ENCODE results near the gene FRY.

FRY gene

DNA sequence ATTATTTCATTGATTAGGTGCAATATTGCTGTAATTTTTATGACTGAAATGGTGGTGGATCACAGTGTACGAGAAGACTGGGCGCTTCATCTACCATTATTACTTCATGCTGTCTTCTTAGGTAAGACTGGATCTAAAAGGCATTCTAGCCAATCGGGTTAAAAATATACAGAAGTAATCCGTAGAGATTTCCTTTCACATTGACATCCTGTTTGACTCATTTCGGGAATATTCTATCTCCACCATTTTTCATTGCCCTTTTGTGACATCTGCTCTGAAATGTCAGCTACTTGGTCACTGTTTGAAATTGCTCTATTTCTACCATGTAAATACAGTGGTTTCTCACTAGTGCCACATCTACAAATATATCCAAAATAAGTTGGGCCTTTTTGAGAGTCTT, 193.3 kb downstream of the FRY start:
- TF ChIP-seq, protein P1, sequence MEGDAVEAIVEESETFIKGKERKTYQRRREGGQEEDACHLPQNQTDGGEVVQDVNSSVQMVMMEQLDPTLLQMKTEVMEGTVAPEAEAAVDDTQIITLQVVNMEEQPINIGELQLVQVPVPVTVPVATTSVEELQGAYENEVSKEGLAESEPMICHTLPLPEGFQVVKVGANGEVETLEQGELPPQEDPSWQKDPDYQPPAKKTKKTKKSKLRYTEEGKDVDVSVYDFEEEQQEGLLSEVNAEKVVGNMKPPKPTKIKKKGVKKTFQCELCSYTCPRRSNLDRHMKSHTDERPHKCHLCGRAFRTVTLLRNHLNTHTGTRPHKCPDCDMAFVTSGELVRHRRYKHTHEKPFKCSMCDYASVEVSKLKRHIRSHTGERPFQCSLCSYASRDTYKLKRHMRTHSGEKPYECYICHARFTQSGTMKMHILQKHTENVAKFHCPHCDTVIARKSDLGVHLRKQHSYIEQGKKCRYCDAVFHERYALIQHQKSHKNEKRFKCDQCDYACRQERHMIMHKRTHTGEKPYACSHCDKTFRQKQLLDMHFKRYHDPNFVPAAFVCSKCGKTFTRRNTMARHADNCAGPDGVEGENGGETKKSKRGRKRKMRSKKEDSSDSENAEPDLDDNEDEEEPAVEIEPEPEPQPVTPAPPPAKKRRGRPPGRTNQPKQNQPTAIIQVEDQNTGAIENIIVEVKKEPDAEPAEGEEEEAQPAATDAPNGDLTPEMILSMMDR (IDR thresholded peaks at IDR 0.05; ENCODE audit: control extremely low read depth, extremely low read depth, low read depth, missing control alignments) = no peak
- ChIA-PET CTCF (interaction anchor here (1.0 to 2.6 kb wide), 3 partner anchors 9 to 21 kb away, joined by 4 to 12 read pairs (median 12); no protein-coding TSS in a partner anchor), POLR2A (no interaction called here)
- DNase-seq (ENCODE audit: extremely low spot score) = no peak

DNA sequence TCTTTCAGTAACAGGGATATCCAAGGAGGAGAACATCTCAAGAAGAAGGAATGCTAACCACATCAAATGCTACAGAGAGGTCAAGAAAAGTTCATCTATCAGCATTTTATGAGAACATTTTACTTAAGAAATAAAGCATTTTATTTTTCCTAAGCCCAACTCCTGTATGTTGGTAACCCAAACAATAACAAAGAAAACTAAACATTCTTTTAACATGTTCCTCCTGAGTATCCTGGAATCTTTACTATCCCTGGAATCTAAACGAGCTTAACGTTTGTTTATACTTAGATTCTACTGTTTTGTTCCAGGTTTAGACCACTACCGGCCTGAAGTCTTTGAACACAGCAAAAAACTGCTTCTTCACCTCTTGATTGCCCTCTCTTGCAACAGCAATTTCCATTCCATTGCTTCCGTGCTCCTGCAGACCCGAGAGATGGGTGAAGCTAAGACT, 193.9 kb downstream of the FRY start:
- DNase-seq (ENCODE audit: extremely low spot score) = no peak
- CTCF ChIA-PET = interaction anchor here (2.2 to 2.6 kb wide), 2 partner anchors 10 to 20 kb away, joined by 12 read pairs; no protein-coding TSS in a partner anchor
- TF ChIP-seq, protein P1 (IDR thresholded peaks at IDR 0.05; ENCODE audit: control extremely low read depth, extremely low read depth, low read depth, missing control alignments) = no peak
- POLR2A ChIA-PET = no interaction called here

DNA sequence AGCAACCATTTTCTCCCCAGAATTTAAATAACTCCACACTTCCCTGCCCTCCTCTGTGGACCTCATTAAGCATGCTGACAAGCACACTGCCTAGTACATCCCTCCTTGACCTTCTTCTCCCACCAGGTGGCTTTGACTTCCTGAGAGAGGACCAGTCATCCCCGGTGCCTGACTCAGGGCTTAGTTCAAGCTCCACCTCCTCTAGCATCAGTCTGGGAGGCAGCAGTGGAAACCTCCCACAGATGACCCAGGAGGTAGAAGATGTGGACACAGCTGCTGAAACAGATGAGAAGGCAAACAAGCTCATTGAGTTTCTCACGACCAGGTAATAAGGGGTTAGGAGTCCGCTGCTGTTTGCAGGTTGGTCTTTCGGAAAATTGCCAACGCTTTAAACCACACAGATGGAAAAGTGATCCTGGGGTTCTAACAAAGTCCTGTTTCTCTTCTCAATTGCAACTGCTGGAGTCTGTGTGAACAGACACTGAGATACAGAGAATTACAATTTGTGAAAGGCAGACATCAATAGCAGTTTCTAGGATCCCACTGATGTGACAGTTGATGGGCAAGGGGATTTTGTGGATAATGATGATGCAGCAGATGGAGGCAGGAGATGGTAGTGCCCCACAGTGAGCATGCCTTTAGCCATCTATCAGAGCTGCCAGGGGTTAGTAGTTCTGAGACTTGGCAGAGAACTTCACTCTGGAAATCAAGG, 196.9 kb downstream of the FRY start:
- CTCF ChIA-PET = interaction anchor here (0.9 to 1.9 kb wide), 4 partner anchors 10 to 40 kb away, joined by 3 to 5 read pairs (median 5); no protein-coding TSS in a partner anchor
- POLR2A ChIA-PET = no interaction called here
- no peak for DNase-seq (ENCODE audit: extremely low spot score)
- TF ChIP-seq, protein P1 (IDR thresholded peaks at IDR 0.05; ENCODE audit: control extremely low read depth, extremely low read depth, low read depth, missing control alignments) = no peak

DNA sequence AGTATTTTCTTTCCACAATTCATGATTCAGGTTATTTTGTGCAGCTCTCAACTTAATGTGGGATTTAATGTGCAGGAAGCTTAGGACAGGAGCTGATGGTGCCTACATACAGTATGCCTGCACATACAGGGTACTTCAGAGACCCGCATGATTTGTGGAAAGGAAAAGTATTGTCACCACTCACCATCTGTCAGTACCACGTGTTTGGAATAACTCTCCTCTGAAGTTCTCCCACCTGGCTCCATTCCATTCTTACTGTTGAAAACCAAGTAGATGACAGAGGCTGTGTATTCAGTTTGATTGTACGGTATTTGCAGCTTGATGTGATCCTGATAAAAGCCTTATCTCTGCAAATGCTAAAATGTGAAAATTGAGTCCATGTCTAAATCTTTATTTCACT, 197.9 kb downstream of the FRY start:
- CTCF ChIA-PET = interaction anchor here (0.9 to 1.9 kb wide), 4 partner anchors 11 to 39 kb away, joined by 3 to 5 read pairs (median 5); no protein-coding TSS in a partner anchor
- no peak for DNase-seq (ENCODE audit: extremely low spot score)
- POLR2A ChIA-PET = no interaction called here
- TF ChIP-seq, protein P1 (IDR thresholded peaks at IDR 0.05; ENCODE audit: control extremely low read depth, extremely low read depth, low read depth, missing control alignments) = no peak

DNA sequence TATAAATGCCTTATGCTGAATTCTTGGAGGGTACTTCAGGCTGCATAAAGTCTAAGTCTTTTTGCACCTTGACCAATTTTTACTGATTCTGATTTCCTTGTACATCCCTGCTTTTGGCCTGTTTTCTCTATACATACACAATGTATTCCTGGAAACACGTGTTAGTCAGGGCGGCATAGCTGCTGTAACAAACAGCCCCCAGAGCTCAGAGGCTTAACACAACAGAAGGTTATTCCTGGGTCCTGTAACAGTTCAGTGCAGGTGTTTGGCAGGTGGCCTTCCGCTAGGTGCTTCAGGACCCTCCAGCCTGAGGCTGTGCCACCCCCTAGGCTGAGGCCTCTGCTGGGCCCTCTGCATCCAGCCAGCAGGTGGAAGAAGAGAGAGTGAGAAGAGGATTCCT, 200.7 kb downstream of the FRY start:
- CTCF ChIA-PET = interaction anchor here (1.6 kb wide), 1 partner anchor 15 kb away, joined by 4 read pairs; no protein-coding TSS in a partner anchor
- TF ChIP-seq, protein P1 (IDR thresholded peaks at IDR 0.05; ENCODE audit: control extremely low read depth, extremely low read depth, low read depth, missing control alignments) = no peak
- POLR2A ChIA-PET = no interaction called here
- no peak for DNase-seq (ENCODE audit: extremely low spot score)

DNA sequence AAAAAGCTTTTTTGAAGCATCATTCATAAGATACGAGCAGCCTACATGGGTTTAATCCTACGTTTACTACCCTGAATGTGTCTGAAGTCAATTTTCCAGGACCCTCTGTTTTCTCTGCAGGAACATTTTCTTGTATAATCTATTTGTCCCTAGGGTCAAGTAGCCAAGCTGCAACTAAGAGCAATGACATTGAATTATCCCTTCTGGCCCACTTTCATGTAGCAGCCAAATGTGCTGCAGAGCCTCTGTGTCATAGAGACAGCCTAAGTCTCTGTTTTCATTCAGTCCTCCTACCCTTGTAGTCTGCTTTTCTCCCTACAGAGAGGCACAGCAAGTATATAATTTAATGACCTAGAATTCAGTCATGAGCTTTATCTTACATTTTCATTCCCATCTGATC, 201.5 kb downstream of the FRY start:
- DNase-seq (ENCODE audit: extremely low spot score) = no peak
- CTCF ChIA-PET = interaction anchor here (7.3 kb wide), 1 partner anchor 14 kb away, joined by 64 read pairs; no protein-coding TSS in a partner anchor
- TF ChIP-seq, protein P1 (IDR thresholded peaks at IDR 0.05; ENCODE audit: control extremely low read depth, extremely low read depth, low read depth, missing control alignments) = no peak
- POLR2A ChIA-PET = no interaction called here

Measured in GM10248 (cell line).